Prostate gland (tissue), 2 donors: ENCODE measurements around the gene RCAN1.

Source experiments
- CTCF ChIP-seq, 4 experiments: fragments of 200-600 bp in 2 of 4; fragments of 450-650 bp in 2 of 4; sonication (generic) in 2 of 4; IDR thresholded peaks; 1 replicate in 3 of 4; 2 replicates in 1 of 4; pipeline ENCODE4 v1.5.1; 2016 to 2019; ENCODE audit warnings: antibody characterized with exemption in 4 of 4, mild to moderate bottlenecking in 2 of 4, moderate library complexity in 2 of 4
- POLR2A ChIP-seq: fragments of 450-650 bp; IDR thresholded peaks from one replicate; pipeline ENCODE4 v1.6.1; 2016; ENCODE audit warnings: antibody characterized with exemption, mild to moderate bottlenecking
- POLR2AphosphoS5 ChIP-seq: sonication (generic); formaldehyde crosslinking; IDR thresholded peaks from one replicate; pipeline ENCODE4 v1.6.1; 2017; ENCODE audit warnings: antibody characterized with exemption

GRCh38 chr21:34603002-34603709, 11.8 kb downstream of the RCAN1 start:
- TF ChIP-seq POLR2A (no peak), CTCF (IDR thresholded peaks at IDR 0.05) (peak in 3 of 4 experiments; percentile 46 to 77 (median 74)), POLR2AphosphoS5 (no peak)
